ENCODE data around the gene FAF2. TPM values are rescaled to one million over a fixed set of nuclear protein-coding genes. Genes with fewer than 3 reads are reported as not detected.

FAF2 gene
- total and polyA plus RNA-seq, 7 donors, result 4.2 to 24.6 (median 18.6) TPM

DNA sequence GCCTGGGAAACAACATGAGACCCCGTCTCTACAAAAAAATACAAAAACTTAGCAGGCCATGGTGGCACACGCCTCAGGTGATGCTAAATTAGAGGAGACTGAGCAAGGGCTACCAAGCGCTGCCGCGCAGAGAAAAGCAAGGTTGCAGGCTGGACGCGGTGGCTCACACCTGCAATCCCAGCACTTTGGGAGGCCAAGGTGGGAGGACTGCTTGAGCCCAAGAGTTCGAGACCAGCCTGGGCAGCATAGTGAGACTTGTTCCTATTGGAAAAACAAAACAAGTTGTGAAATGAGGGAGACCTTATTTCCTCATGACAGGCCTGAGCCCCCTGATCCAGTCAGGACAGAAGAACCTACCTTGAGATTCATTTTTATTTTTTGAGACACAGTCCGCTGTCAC lies 77.5 kb downstream of the FAF2 start:
- Histone ChIP-seq H3K36me3 (peaks cover 24 to 42% (median 29%) of the 10 kb centered on the region in 4 donors), H3K4me1 (peaks cover 0 to 10% (median 4%) of the 10 kb centered on the region in 4 donors), H3K4me3 (no peak overlapping the region), H3K9me3 (no peaks in the 10 kb centered on the region), H3K27me3 (no peaks in the 10 kb centered on the region), H3K27ac (no peak overlapping the region)
- no peak for DNase-seq
- 92 to 96% methylated on average over 9 of the region's 9 CpGs for WGBS, 2 donors
- intact Hi-C loops (cut with DNase I), result no loop called here
- TF ChIP-seq EP300 (IDR thresholded peaks at IDR 0.05), result no peak
- no peak for TF ChIP-seq POLR2A (IDR thresholded peaks at IDR 0.05)
- TF ChIP-seq CTCF (IDR thresholded peaks at IDR 0.05), result no peak
- no peak for TF ChIP-seq POLR2AphosphoS5 (IDR thresholded peaks at IDR 0.05)

- intact Hi-C loops (cut with DNase I), result no loop called here
- TF ChIP-seq CTCF (IDR thresholded peaks at IDR 0.05) (no peak), POLR2A (IDR thresholded peaks at IDR 0.05) (no peak), EP300 (IDR thresholded peaks at IDR 0.05) (no peak), POLR2AphosphoS5 (IDR thresholded peaks at IDR 0.05) (no peak)
- DNase-seq, result no peak
- no peaks in the 10 kb centered on the region for H3K9me3 ChIP-seq
- H3K36me3 ChIP-seq, result peaks cover 31 to 50% (median 36%) of the 10 kb centered on the region in 4 donors
- H3K27ac ChIP-seq, result no peak overlapping the region
- H3K27me3 ChIP-seq, result no peaks in the 10 kb centered on the region
- peaks cover 0 to 18% (median 12%) of the 10 kb centered on the region in 4 donors for H3K4me1 ChIP-seq
- WGBS, 2 donors, result 93 to 94% methylated on average over 9 of the region's 9 CpGs
- H3K4me3 ChIP-seq, result no peak overlapping the region
These were observed 78.3 kb downstream of the FAF2 start for GRCh38 chr5:176526462-176526861.

DNA sequence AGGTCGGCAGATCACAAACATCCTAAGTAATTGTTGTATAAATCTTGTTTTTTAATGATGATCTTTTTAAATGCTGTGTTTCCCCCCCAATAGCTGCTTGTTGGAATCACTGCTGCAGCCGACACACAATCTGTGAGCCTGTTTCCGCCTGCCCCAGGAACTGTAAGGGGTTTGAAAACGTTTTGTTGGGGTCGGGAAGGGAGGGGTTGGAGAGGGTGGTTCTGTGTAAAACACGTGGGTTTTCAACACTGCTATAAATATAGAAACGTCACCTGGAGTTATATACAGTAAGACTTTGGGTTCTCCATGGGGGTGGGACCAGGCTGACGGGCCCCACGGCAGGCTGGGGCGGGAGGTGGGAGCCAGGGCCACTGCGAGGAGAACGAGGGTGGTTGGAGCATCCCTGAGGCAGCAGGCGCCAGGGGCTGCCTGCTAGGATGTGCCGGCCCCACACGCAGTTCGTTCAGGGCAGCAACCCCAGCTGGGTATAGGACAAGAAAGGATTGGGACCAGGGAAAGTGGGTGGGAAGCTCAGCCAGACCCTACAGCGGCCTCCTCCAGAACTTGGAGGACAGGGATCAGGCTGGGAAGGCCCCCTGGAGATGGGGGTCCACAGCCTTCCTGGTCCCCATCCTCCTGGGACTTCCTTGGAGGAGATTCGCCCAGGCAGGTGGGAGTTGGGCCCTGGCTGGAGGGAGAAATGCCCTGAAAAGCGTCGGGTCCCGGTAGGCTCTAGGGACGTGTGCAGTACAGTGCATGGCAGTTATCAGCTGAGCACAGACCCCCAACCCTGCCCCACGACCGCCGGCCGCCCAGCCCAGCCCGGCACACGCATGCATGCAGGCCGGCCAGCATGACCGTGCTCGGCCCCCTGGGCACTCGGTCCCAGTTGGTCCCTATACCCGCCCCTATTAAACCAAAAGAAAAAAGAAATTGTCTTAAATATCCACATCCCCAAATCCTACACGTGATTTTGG lies 79.3 kb downstream of the FAF2 start:
- intact Hi-C loops (cut with DNase I), result no loop called here
- Histone ChIP-seq H3K4me1 (peaks cover 0 to 28% (median 22%) of the 10 kb centered on the region in 4 donors), H3K9me3 (no peaks in the 10 kb centered on the region), H3K27ac (no peak overlapping the region), H3K27me3 (no peaks in the 10 kb centered on the region), H3K4me3 (no peak overlapping the region), H3K36me3 (peaks cover 32 to 55% (median 41%) of the 10 kb centered on the region in 4 donors)
- no peak for DNase-seq
- TF ChIP-seq POLR2AphosphoS5 (IDR thresholded peaks at IDR 0.05) (no peak), POLR2A (IDR thresholded peaks at IDR 0.05) (no peak), EP300 (IDR thresholded peaks at IDR 0.05) (no peak), CTCF (IDR thresholded peaks at IDR 0.05) (no peak)
- 85 to 86% methylated on average over 34 of the region's 34 CpGs for WGBS, 2 donors

- peaks cover 0 to 35% (median 29%) of the 10 kb centered on the region in 4 donors for H3K4me1 ChIP-seq
- H3K27ac ChIP-seq, result no peak overlapping the region
- 88 to 89% methylated on average over 11 of the region's 11 CpGs for WGBS, 2 donors
- TF ChIP-seq EP300 (IDR thresholded peaks at IDR 0.05) (no peak), POLR2A (IDR thresholded peaks at IDR 0.05) (no peak)
- intact Hi-C loops (cut with DNase I), result no loop called here
- no peak overlapping the region for H3K4me3 ChIP-seq
- no peak for DNase-seq
- peaks cover 32 to 55% (median 41%) of the 10 kb centered on the region in 4 donors for H3K36me3 ChIP-seq
- no peaks in the 10 kb centered on the region for H3K27me3 ChIP-seq
- H3K9me3 ChIP-seq, result no peaks in the 10 kb centered on the region
These were observed 80.1 kb downstream of the FAF2 start for GRCh38 chr5:176528301-176528700.

GRCh38 chr5:176528761-176529115 lies 80.6 kb downstream of the FAF2 start:
- intact Hi-C loops (cut with DNase I), result no loop called here
- no peak for DNase-seq
- H3K9me3 ChIP-seq, result no peaks in the 10 kb centered on the region
- no peak overlapping the region for H3K4me3 ChIP-seq
- peaks cover 0 to 40% (median 33%) of the 10 kb centered on the region in 4 donors for H3K4me1 ChIP-seq
- 71 to 74% methylated on average over 17 of the region's 17 CpGs for WGBS, 2 donors
- no peak for TF ChIP-seq POLR2AphosphoS5 (IDR thresholded peaks at IDR 0.05)
- TF ChIP-seq CTCF (IDR thresholded peaks at IDR 0.05), result no peak
- no peak for TF ChIP-seq POLR2A (IDR thresholded peaks at IDR 0.05)
- TF ChIP-seq EP300 (IDR thresholded peaks at IDR 0.05), result no peak
- H3K27ac ChIP-seq, result no peak overlapping the region
- peaks cover 32 to 55% (median 41%) of the 10 kb centered on the region in 4 donors for H3K36me3 ChIP-seq
- no peaks in the 10 kb centered on the region for H3K27me3 ChIP-seq
